Iris pigment epithelial cell (primary cell): ENCODE data around the gene TRMT44.

Experiments
- DNase-seq: peaks from one replicate; pipeline ENCODE4 v3.0.0-alpha.2; 2011; ENCODE audit warnings: low read depth

Gene TRMT44

DNA sequence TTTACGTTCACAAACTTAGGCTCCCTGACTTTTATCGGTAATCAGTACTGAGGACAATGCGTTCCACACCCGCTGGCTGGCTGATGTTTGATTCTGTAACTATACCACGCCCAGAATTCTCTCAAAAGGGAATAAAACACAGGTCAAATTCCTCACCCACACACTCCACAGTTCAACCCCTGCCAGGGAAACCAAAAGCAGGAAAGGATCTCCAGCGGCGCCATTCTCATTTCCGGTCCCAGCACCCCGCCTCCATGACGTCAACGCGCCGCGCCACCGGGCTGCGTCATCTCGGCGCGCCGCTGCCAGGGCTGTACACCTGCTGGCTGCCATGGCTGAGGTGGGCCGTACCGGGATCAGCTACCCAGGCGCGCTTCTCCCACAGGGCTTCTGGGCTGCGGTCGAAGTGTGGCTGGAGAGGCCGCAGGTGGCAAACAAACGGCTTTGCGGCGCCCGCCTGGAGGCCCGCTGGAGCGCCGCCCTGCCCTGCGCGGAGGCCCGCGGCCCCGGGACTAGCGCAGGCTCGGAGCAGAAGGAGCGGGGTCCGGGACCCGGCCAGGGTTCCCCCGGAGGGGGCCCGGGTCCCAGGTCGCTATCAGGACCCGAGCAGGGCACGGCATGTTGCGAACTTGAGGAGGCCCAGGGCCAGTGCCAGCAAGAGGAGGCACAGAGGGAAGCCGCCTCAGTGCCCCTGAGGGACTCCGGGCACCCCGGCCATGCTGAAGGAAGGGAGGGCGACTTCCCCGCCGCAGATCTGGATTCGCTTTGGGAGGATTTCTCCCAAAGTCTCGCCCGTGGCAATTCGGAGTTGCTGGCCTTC, at the start of gene TRMT44, which contains the start of gene ACOX3:
TSS of gene TRMT44 (plus strand) at position 286 of the 820 bp plus-strand sequence. CDS start at position 332, 46 bp downstream.
TSS of gene ACOX3 (minus strand) at position 232 of the 820 bp plus-strand sequence. CDS start 24,202 bp downstream, outside the sequence.
- peak; percentile 90 for DNase-seq

DNA sequence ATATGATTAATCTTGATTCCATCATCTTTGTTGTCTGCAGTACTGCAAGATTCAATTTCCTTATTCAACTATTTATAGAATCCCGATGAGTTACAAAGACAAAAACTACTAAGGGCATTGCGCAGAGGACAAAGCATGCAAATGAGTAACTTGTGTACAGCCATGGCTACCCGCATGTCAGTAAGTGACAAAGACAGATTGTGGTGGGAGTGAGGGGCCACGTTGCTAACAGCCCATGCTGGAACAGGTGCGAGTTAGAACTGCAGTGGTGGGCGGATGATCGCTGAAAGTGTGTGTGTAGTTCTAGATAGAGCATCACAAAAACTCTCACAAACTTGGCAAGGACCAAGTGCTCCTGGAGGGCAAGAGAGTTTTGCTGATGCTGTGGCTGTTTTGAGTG, 49.5 kb upstream of the TRMT44 start:
- no peak for DNase-seq

DNA sequence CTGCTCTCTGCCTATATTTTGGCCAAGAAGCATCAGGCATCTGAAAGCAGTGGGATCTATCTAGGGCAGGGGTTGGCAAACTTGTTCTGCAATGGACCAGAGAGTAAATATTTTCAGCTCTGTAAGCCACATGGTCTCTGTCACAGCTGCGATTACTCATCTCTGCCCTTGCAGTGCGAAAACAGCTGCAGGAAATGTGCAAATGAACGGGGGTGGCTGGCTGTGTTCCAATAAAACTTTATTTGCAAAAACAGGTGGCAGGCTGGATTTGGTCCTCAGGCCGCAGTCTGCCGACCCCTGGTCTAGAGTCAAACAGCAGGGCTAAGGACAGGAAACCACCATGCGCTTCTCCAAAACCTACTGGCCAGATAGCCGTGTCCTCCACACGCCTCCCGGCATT, 48.6 kb upstream of the TRMT44 start:
- DNase-seq = peak; percentile 94

GRCh38 chr4:8392591-8393190, 47.9 kb upstream of the TRMT44 start:
- no peak for DNase-seq

DNA sequence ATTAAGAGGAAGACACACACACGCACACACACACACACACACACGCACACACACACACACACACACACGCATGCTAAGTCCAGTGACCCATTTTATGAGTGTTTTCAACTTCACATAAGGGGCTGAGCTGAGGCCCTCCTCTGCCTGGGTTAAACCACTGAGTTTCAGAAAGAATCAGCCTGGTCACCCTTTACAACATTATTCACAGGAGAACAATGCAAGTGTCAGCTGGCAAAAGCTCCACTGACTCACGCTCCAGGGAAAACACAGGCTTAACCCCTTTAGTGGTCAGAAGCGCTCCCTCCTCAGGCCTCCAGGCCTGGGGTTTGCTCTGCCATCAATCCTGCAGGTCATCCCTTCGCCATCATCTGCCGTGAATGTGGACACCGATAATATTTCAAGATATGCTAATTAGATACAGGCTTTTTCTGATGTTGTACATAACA, 47.0 kb upstream of the TRMT44 start:
- DNase-seq = peak; percentile 99

GRCh38 chr4:8394061-8394519, 46.5 kb upstream of the TRMT44 start:
- peak; percentile 82 for DNase-seq

DNA sequence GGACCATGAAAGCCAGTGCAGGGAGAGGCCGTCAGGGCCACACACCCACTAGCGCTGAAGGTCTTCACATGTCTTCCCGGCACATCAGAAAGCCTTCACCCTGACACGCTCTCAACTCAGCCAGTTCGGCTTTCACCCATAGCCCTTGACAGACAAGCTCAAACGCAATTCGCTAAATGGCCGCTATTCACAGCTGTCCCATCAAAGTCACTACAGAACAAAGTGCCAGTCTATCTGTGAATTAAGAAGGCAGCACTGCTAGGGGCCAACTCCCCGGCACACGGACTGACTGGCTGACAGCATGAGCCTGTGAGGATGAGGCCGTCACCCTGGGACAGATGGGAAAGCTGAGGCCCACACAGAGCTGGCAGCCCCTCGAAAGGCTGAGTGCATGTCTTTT, 45.8 kb upstream of the TRMT44 start:
- DNase-seq = no peak

GRCh38 chr4:8395504-8396296, 44.9 kb upstream of the TRMT44 start:
- DNase-seq = no peak

- no peak for DNase-seq
Observed at GRCh38 chr4:8396762-8397406, 43.7 kb upstream of the TRMT44 start.

DNA sequence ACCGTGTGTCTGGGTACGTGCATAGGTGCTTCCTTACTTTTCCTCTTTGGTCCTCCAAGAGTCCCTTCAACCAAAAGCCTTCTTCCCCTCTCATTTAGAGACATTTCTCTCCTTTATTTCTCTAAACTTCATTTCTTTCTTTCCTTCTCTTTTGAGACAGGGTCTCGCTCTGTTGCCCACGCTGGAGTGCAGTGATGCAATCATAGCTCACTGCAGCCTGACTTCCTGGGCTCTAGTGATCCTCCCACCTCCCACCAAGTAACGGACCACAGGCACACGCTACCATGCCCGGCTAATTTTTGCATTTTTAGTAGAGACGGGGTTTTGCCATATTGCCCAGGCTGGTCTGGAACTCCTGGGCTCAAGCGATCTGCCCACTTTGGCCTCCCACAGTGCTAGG, 42.2 kb upstream of the TRMT44 start:
- no peak for DNase-seq

- DNase-seq = no peak
Observed at GRCh38 chr4:8399298-8399697, 41.3 kb upstream of the TRMT44 start.

GRCh38 chr4:8400632-8401325, 39.8 kb upstream of the TRMT44 start:
- DNase-seq = peak; percentile 9

- no peak for DNase-seq
Observed at GRCh38 chr4:8401665-8402064, 38.9 kb upstream of the TRMT44 start.

- no peak for DNase-seq
Observed at GRCh38 chr4:8402181-8402597, 38.4 kb upstream of the TRMT44 start.

DNA sequence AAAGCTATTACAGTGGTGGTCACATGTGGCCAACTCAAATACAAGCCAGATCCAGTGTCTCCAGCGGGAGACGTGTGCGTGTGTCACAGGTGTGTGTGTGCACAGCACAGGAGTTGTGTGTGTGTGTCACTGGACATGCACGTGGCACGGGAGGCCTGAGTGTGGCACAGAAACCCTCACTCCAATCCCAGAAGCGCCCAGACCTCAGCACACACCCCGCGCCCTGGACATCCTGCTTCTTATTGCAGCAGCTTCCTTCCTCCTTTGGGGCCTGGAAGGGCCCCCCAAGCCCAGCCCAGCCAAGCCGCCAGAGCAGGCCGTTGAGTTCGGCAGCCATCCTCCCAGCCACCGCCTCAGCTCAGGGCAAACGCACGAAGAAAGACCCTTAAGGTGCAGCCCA, 37.9 kb upstream of the TRMT44 start:
- DNase-seq = no peak

GRCh38 chr4:8403173-8403753, 37.3 kb upstream of the TRMT44 start:
- DNase-seq = peak; percentile 75

DNA sequence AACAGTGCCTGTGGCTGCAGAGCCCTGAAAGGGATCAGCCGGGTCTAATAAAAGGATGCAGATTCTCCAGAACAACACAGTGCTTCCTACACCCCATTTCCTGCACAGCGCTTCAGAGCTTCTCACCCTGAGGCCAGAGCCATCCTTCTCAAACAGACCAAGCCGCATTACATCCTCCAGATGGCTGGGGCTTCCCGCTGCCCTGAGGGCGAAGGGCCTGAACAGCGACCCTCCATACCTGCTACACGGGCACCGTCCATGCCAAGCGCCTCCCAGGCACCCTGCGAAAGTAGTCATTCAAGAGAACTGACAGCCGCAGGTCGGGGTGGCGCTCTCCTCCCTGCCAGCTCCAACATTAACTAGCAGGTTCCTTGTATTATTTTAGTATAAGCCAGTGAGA, 36.6 kb upstream of the TRMT44 start:
- no peak for DNase-seq

DNA sequence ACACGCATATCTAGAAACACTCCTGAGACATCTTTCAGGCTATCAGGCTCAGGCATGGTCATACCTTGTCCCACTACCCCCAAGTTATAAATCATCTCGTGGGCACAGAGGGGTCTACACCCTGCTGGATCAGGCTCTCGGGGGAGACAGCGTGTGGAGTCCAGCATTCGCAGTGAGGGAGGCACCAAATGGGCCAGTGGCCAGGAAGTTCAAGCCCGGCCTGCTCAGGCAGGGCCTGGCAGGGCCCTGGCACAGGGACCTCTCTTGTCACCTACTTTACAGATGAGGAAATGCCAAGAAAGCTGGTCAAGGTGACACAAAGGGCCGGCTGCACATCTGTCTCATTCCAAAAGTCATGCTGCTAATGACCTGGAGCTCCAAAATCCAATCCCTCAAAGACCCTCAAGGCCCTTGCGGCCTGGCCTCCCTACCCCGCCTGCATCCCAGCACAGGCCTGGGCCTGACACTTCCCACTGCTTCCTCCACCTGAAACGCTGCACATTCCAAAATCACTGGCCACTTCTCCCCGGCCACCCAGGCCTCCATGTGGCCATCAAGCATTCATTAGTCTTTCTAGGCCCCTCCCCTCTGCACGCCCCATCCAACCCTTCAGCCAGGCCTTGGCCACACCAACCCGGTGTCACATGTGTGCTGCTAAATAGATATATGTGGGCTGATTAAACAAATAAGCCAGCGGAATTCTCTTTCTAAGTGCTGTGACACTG, 35.6 kb upstream of the TRMT44 start:
- DNase-seq = no peak

GRCh38 chr4:8405516-8405875, 35.1 kb upstream of the TRMT44 start:
- DNase-seq = no peak

- peak; percentile 33 for DNase-seq
Observed at GRCh38 chr4:8406887-8407286, 33.7 kb upstream of the TRMT44 start.
